GM18873 (cell line): ENCODE results near the gene NPDC1.

Source experiments
- ATAC-seq: cut with Tn5 transposase; IDR thresholded peaks from one replicate; pipeline ENCODE4 v1.9.1; 2021; ENCODE audit warnings: mild to moderate bottlenecking, moderate library complexity, moderate number of reproducible peaks; ENCODE audit not compliant: unreplicated experiment, low FRiP score

The NPDC1 gene

DNA sequence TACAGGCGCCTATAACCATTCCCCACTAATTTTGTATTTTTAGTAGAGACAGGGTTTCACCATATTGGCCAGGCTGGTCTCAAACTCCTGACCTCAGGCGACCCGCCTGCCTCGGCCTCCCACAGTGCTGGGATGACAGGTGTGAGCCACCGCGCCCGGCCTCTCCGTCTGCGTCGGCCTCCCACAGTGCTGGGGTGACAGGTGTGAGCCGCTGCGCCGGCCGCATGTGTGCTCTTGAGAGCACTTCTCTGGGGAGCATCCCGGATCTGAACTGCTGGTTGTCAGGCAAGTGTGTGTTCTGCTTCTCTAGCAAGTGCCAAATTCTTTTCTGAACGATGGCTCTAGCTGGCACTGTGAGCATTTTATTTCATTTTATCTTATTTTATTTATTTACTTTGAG, 11.6 kb upstream of the NPDC1 start:
- no peak for ATAC-seq

DNA sequence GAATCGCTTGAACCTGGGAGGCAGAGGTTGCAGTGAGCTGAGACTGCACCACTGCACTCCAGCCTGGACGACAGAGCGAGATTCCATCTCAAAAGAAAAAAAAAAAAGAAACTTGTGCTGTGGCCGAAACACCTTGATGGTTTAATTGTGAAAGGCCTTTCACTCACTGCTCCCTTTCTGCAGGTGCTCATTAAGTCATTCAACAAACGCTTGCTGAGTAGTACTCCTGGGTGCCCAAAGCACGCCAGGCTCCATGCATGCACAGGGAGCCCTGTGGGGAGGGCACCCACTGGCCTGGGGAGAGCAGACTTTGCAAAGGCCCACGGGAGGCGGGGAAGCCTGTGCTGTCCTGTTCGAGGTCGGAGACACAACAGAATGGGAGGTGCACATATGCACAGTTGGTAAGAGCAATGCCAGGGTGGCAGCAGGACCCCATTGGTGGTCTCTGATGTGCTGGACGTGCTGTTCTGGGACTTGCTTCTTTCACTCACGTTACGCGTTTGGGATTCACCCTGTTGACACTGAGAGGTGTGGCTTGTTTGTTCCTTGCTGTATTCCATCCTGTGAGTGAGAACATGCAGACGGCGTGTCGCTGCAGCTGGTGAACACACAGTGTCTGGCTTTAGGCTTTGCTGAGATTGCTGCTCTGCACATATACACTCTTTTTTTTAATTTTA, 10.9 kb upstream of the NPDC1 start:
- no peak for ATAC-seq

DNA sequence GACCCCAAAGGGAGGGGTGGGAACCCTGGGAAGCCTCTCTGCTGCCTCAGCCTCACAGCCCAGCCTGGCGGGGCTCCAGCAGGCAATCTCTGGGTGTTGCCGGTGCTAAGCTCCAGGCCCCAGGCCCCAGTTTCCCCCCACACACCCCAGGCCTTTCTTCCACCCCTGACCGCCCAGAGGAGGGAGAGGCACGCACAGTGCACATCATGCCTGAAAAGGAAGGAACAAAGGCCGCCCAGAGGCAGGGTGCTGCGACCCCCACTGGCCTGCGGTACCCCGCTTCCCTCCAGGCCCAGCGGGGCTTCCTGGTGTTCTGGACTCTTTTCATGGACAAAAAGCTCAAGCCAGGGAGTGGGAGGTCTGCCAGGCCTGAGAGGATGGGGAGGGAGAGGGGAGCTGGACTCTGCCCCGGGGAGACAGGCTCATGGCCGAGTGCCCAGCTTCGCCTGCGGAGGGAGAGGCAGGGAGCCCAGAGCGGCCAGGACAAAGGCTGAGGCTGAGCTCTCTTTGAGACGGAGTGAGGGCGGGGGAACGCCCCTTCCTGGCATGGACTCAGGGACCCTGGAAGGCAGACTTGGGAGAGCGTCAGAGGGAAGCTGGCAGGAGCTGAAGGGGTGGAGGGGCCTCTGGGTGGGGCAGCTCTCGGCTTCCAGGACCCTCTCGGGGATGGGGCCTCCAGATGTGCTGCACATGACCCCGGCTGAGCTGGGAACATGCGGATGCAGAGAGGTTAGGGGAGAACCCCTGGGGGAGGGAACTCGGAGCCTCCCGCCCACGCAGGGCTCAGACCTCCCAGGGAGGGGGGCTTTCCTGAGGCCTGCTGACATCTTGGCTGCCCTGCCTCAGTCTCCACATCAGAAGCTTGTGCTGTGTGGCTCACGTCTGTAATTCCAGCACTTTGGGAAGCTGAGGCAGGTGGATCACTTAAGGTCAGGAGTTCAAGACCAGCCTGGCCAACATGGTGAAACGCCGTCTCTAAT, 9.7 kb upstream of the NPDC1 start:
- ATAC-seq: no peak

DNA sequence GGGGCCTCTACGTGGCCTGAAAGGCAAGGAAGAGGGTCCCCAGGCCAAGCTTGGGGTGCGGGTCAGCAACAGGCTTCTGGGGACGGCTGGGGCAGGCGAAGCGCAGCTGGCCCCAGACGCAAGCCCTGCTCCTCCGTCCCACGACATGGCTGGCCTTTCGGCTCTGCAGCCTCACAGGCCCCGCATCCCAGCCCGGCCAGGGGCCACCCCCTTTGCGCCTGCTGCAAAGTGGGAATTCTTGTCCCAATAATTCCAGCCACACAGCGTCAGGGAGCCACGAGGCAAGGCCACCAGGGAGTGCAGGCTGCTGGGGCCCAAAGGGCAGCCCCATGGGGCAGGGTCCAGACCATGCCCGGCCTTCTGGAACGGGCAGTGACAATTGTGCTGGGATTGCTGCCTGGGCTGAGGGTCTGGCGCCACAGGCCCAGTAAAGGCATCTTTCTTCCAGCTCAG, 9.0 kb upstream of the NPDC1 start:
- no peak for ATAC-seq

DNA sequence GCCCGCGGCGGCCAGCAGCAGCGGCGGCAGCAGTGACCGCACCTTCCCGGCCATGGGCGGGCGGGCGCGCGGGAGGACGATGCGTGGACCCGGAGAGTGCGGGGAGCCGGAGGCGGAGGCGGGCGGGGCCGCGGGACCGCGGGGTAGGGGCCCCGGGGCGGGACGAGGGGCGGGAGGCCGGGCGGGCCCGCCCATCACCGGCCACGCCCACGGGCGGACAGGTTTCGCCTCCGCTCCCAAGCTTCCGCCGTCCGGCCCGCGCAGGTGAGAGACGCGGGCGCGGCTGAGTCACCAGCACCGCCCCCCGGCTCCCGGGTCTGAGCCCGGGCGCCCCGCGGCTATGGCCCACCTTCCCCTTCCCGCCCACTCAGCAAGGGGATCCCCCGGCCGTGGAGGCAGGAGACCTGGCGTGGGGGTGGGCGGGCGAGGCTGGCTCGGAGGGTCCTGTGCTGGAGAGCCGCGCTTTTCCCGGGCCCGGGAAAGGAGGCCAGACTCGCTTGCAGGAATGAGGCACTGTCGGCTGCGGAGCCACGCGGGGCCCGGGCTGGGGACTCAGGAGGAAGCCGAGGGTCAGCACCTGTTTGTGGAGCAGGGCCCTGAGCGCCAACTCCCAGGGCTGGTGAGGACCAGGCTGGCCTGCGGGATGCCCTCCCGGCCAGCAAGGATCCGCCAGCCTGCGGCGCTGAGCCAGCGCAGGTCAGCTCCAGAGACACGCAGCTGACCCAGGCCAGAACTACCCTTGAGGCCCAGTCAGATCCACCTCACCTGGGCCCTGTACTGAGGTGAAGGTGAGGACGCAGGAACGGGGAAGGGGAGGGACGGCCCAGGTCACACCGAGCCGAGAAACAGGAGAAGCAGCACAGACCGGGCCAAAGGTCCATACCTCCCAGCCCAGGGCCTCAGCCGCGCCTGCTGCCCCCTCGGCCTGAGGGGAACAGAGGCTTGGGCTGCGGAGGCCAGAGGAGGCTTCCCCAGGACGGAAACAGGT, 8.3 kb upstream of the NPDC1 start, which contains the start of gene ENTPD2:
TSS of gene ENTPD2 (minus strand) at position 118 of the 988 bp plus-strand sequence. CDS start at position 54, 64 bp downstream.
- ATAC-seq: no peak

DNA sequence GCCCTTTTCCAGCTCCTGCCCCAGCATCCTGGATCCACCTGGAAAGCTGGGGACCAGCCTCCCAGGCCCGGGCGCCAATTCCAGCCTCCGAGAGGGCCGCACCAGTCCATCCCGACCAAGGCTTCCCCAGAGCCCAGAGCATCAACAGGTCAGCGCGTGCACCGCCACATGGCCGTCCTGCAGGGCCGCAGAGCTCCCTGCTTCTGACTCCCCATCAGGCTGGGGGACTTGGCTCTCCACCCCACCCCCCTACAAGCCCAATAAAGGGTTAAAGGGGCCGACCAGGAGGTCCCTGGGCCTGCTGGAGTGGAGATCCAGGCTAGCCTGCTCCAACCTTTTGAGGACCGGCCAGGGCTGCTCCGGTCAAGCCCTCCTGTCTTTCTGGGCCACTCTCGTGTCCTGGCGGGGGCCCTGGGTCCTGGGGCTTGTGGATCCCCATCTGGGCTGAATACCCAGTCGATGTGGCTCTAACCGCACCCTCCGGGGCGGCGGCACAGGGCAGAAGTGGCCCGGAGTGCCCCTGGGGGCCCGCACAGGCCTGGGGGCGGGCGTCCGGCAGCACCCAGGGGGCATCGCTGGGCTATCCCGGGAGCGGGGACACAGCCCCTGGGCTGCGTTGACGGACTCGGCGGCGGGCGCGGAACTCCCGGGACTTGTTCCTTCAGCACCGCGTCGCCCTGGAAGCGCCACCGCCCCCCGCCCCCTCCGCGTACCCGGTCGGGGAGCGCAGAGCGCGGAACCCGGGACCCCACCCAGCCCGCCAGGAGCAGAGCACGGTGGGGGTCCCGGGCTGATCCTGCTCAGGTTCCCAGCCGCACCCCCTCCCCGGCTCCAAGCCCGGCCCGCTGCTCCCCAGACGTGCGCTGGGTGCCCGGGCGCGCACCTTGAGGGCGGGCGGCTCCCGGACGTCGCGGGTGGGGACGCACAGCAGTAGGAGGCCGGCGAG, 7.3 kb upstream of the NPDC1 start:
- ATAC-seq: no peak

DNA sequence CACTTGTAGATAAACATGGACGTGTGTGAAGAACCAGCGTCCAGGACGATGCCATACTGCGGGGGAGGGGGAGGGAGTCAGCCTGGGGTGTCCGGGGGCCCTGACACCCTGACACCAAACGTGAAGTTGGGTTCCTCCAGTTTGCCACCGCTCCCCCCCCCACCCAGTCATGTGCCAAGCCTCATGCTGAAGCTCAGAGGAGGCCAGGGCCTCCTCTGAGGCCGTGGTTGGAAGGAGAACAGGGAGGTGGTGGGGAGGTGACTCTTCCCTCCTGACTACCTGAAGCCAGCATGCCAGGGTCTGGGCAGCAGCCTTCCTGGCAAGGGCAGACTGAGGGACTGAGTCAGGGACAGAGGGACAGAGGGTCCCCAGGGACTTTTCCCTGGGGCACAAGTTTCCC, 6.3 kb upstream of the NPDC1 start:
- ATAC-seq: no peak

DNA sequence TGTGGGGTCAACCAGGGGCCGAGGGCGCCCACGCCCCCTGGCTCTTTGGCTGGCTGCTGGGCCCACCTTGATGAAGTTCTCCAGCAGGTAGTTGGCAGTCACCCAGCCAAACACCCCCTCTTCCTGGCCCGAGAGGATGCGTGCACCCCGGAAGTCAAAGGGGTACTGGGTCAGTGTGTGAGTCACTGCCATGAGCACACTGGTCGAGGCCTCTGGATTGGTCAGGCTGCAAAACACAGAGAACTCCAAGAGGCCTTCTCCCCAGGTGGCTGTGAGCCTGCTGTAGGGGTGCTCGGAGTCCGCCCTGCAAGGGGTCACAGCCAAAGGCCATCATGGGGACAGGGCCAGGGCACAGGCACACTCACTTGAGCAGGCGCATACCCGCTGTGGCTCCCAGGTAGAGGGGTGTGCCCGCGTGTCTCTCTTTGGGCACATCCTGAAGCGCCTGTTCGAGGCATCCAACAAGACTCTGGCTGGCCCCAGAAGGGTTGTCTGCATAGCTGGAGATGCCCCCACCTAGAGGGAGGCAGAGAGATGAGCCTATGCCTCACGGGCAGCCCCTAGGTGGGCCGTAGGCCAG, 5.3 kb upstream of the NPDC1 start:
- no peak for ATAC-seq

DNA sequence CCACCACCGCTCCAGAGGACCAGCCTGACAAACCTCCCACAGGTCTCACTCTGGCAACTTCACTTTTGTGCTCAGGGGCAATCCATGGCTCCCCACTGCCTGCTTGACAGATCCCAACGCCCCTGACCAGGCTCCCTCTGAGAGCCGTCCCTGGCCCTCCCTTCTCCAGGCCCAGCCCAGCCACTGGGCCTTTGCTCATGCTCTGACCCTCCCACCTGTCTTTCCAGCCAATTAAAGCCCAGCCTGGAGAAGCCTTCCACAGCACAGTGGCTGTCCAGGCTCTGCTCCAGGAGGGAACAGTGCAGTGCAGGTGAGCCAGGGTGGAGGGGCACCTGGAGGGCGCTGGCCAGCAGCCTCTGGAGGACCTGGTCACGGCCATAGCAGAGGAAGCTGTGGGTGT, 4.6 kb upstream of the NPDC1 start:
- no peak for ATAC-seq

DNA sequence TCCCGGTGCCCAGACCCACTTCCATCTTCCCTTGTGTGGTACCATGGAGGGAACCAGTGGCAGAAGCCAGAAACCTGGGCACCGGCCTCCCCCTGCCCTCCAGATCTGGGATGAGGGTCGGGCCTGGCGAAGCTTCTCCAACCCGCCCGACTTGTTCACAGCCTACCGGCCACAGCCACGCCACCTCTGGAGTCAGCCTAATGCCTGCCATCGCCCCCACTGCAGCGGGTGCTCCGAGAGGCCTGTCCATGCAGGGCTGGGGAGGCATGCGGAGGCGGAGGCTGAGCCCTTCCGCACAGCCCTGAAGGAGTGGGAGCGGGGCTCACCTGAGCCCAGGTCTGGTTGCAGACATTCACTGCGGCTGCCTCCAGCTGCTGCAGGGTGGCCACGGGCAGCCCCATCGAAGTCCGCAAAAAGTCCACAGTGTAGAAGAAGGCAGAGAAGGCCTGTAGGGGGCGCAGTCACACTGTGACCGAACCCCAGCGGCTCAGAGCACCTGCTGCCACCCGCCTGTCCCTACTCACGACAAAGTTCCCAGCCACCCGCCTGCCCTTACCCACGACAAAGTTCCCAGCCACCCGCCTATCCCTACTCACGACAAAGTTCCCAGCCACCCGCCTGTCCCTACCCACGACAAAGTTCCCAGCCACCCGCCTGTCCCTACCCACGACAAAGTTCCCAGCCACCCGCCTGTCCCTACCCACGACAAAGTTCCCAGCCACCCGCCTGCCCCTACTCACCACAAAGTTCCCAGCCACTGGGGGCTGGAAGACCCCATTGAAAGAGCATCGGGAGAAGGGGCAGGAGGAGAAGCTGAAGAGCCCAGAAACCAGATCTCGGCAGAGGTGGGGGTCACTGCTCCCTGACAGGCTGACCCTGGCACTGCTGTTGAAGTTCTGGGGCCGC, 3.8 kb upstream of the NPDC1 start:
- no peak for ATAC-seq

DNA sequence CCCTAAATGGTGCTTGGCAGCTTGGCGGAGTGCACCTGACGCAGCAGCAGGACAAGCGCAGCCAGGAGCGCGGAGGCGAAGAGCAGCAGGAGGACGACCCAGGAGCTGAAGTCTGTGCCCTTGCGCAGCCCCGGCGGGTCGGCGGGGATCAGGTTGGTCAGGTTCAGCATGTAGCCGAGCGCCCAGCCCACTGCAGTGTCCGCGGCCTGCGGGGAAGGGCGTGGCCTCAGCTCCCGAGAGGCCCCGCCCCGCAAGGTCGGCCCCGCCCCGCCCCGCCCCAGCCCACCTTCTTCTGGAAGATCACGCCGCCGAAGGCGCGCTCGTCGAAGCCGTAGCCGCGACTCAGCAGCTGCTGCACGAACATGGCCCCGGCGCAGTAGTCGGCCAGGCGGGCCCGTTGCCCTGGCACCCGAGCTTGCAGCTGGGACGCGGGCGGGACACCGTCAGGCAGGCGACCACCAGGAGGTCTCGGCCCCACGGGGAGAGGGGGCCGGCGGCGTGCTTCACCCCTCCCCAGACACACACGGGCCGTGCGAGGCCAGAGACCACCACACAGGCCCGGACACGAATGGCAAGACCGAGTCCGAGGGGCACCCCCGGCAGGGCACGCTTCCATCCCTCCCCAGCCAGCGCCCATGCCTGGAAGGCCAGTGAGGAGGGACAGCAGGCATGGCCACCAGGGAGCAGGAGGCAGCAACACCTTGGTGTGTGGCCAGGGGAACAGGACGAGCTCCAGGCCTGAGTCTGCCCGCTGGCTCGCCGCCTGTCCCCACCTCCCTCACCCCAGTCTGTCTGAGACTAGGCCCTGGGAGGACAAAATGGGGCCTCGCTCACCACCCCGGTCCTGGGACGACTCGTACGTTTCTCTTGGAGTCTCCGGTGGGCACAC, 2.9 kb upstream of the NPDC1 start:
- ATAC-seq: no peak

DNA sequence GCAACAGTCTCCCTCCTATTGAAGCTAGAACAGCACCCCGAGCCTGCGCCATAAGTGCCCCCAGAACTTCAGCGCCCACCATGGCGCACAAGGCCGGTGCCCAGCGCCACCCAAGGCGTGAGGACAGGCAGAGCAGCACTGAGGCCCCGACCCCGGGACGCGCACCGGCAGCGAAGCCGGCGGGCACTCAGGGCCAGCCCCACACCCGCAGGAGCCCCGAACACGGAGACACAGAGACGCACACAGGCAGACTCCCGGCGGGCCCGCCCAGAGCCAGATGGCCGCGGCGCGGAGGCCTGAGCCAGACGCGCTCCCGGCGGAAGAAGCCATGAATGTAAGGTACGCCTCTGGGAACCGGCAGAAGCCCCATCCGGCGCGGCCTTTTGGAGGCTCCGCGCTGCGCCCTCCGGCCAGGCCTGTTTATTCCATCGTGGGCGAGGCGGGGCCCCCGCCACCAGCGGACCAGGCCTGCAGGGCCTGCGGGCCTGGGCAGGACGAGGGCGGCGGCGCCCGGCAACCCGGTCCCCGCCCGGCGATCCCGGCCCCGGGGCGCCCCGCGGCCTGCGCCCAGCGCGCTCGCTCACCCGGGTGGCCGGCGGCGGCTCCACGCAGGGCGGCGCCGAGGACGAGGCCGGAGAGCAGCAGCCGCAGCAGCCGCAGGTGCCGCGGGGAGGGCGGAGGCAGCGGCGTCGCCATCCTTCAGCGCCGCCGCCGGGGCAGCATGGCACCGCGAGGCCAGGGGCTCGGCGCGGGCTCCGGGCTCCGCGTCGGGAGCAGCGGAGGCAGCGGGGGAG, 486 bp downstream of the NPDC1 start:
- no peak for ATAC-seq

DNA sequence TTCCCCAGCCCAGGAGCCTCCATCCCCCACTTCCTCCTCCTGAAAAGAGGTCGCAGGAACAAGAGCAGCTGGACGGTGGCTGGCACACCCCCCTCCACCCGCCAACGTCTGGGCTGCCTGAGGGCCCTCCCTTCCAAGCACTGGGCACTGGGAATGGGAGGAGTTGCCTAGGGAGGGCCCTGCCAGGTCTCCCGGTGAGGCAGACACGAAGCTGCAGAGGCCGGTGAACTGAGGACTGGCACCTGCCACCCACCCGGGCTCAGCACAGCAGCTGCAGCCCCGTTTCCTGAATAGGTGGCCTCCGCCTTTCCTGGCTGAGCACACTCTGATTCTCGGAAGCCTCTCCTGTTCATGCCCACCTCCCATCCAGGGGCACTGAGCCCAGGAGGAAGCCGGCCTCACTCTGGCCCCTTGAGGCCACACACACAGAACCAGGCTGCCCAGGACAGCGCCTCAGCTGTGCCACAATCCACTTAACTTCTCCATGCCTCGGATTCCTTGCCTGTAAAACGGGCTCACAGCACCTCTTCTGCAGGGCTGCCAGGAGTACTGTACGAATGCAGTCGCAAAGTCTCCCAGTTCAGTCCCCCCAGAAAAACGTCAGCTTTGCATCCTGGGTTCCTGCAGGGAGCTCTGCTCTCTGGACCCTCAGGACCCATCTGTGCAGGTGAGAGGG, 1.3 kb downstream of the NPDC1 start:
- no peak for ATAC-seq

DNA sequence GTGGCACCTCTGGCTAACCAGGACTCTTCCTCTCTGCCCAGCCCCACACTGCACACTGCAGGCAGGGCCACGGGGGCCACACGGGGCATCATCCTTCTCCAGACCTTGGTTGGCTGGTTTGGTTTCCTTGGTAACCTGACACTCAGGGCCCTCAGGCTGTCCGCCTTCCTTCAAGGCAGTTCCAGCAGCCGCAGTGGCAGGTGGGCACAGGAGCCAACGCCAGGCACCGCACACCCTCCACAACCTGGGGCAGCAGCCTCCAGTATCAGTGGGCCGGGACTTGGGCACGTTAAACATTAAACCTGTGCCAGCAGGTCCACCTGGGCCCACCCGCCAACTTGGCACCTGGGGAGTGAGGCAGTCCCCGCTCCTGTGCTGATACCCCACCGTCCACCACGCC, 1.9 kb downstream of the NPDC1 start:
- ATAC-seq: no peak
